ENCODE measurements around the gene GINS2. TPM values are rescaled to one million over a fixed set of nuclear protein-coding genes. Genes with fewer than 3 reads are reported as not detected.

The GINS2 gene
- total RNA-seq, 1 experiment from 2014 or later = 52.7 TPM

GRCh38 chr16:85707528-85708095 is 18.9 kb upstream of the GINS2 start:
- Mint-ChIP-seq H3K9me3 (peaks cover 5 to 8% of the 10 kb centered on the region in 2 experiments), H3K36me3 (ENCODE audit: insufficient read depth in 1 of 3, low read depth in 3 of 3) (peaks cover 4 to 10% (median 8%) of the 10 kb centered on the region in 3 experiments; a peak in 5 of 7 replicates), H3K4me3 (no peak overlapping the region), H3K27ac (no peak overlapping the region; a peak in 1 of 7 replicates), H3K4me1 (peaks cover 9 to 10% of the 10 kb centered on the region in 2 experiments), H3K27me3 (ENCODE audit: low read depth) (peaks cover 2% of the 10 kb centered on the region; the same call in 1 of the 2 replicates)
- Histone ChIP-seq H3K79me2 (ENCODE audit: insufficient read depth, low read length) (no peaks in the 10 kb centered on the region), H2BK15ac (ENCODE audit: low read depth, low read length) (no peak overlapping the region), H3K56ac (ENCODE audit: insufficient read length, low read depth, low read length) (no peak overlapping the region), H4K5ac (ENCODE audit: insufficient read length, low read depth, low read length) (no peak overlapping the region), H3K23ac (ENCODE audit: insufficient read length, low read depth, low read length) (no peak overlapping the region), H2BK20ac (ENCODE audit: low read depth, low read length, poor library complexity, severe bottlenecking) (no peak overlapping the region), H3K4ac (ENCODE audit: low read depth, low read length) (no peak overlapping the region), H3K27ac (ENCODE audit: insufficient read length, low read depth, low read length) (no peak overlapping the region), H2BK120ac (ENCODE audit: low read depth, low read length, poor library complexity, severe bottlenecking) (no peak overlapping the region), H3K9me3 (ENCODE audit: control insufficient read depth, low read depth, low read length) (peaks cover 7% of the 10 kb centered on the region), H2AK5ac (ENCODE audit: insufficient read length, low read length) (no peak overlapping the region), H3K4me2 (ENCODE audit: insufficient read depth, insufficient read length, low read length) (no peak overlapping the region), H3T11ph (ENCODE audit: low read length) (no peak overlapping the region), H4K8ac (replicated peaks; ENCODE audit: insufficient read length, low read depth, low read length) (no peak overlapping the region), H3K18ac (ENCODE audit: insufficient read length, low read depth, low read length) (no peak overlapping the region), H3K14ac (ENCODE audit: insufficient read depth, low read length) (no peak overlapping the region; the same call in 1 of the 2 replicates), H2AFZ (ENCODE audit: low read length) (no peak overlapping the region), H4K91ac (ENCODE audit: insufficient read length, low read depth, low read length) (no peak overlapping the region), H3K79me1 (ENCODE audit: insufficient read depth, low read depth, low read length, poor library complexity, severe bottlenecking) (no peaks in the 10 kb centered on the region), H2BK5ac (ENCODE audit: insufficient read length, low read length) (no peak overlapping the region), H4K20me1 (ENCODE audit: control insufficient read depth, insufficient read depth, insufficient read length) (no peaks in the 10 kb centered on the region), H3K27me3 (ENCODE audit: insufficient read depth, low read length) (no peaks in the 10 kb centered on the region), H3K23me2 (ENCODE audit: insufficient read length, low read depth, low read length, poor library complexity, severe bottlenecking) (no peaks in the 10 kb centered on the region), H3K4me1 (ENCODE audit: insufficient read depth, low read length) (no peaks in the 10 kb centered on the region), H3K9ac (ENCODE audit: extremely low read depth, insufficient read length, low read length) (no peak overlapping the region), H2BK12ac (ENCODE audit: insufficient read length, low read depth, low read length) (no peak overlapping the region)
- no peak for TF ChIP-seq CTCF (conservative IDR thresholded peaks at IDR 0.05)
- no peak for DNase-seq
- no CpG with 5 or more reads among the region's 16 CpGs for WGBS (ENCODE audit: extremely low coverage, insufficient read length, low lambda C conversion rate)
